Measurements from ENCODE around the gene OR2Y1.

- TF ChIP-seq CTCF (IDR thresholded peaks at IDR 0.05) (no peak), POLR2A (IDR thresholded peaks at IDR 0.05) (no peak)
These were observed 20.1 kb downstream of the OR2Y1 start for GRCh38 chr5:180719781-180720180.
